ENCODE results near the gene TRAF3IP1.

- TF ChIP-seq CTCF (IDR thresholded peaks at IDR 0.05): no peak
- TF ChIP-seq POLR2A (IDR thresholded peaks at IDR 0.05): no peak
Measured at GRCh38 chr2:238421695-238422035, 101.3 kb downstream of the TRAF3IP1 start.

All from body of pancreas (tissue), 4 donors.